ENCODE results near the gene OR11A1. TPM values are rescaled to one million over a fixed set of nuclear protein-coding genes. Genes with fewer than 3 reads are reported as not detected.

OR11A1 gene
- total RNA-seq, 1 donor = not detected

GRCh38 chr6:29499704-29500103 is 42.8 kb upstream of the OR11A1 start:
- H3K27me3 ChIP-seq (ENCODE audit: insufficient read depth, low read length) = no peaks in the 10 kb centered on the region
- H3K4me2 ChIP-seq (ENCODE audit: insufficient read depth, low read length) = no peak overlapping the region
- no peaks in the 10 kb centered on the region for H3K9me3 ChIP-seq (ENCODE audit: low read depth, low read length)
- no peak for DNase-seq (ENCODE audit: insufficient read length, low spot score, missing footprints)
- H3K4me3 ChIP-seq (ENCODE audit: insufficient read depth, low read length) = no peak overlapping the region
- no peak overlapping the region for H2AFZ ChIP-seq (ENCODE audit: low read length)
- H3K4me1 ChIP-seq (ENCODE audit: insufficient read depth, low read length) = no peaks in the 10 kb centered on the region
- H4K20me1 ChIP-seq (ENCODE audit: insufficient read depth, low read length) = no peaks in the 10 kb centered on the region
- no peaks in the 10 kb centered on the region for H3K36me3 ChIP-seq (ENCODE audit: insufficient read depth, low read length)
- no peaks in the 10 kb centered on the region for H3K79me2 ChIP-seq (ENCODE audit: insufficient read depth, low read length)
- H3K27ac ChIP-seq (ENCODE audit: low read depth, low read length) = no peak overlapping the region
- no peak for TF ChIP-seq CTCF (IDR thresholded peaks at IDR 0.05; ENCODE audit: extremely low read depth, low read depth, low read length)

GRCh38 chr6:29496961-29497360 is 40.1 kb upstream of the OR11A1 start:
- Histone ChIP-seq H3K79me2 (ENCODE audit: insufficient read depth, low read length) (no peaks in the 10 kb centered on the region), H2AFZ (ENCODE audit: low read length) (no peak overlapping the region), H3K9me3 (ENCODE audit: low read depth, low read length) (no peaks in the 10 kb centered on the region), H3K4me2 (ENCODE audit: insufficient read depth, low read length) (no peak overlapping the region), H3K27ac (ENCODE audit: low read depth, low read length) (no peak overlapping the region), H3K36me3 (ENCODE audit: insufficient read depth, low read length) (no peaks in the 10 kb centered on the region), H3K4me3 (ENCODE audit: insufficient read depth, low read length) (no peak overlapping the region), H3K4me1 (ENCODE audit: insufficient read depth, low read length) (no peaks in the 10 kb centered on the region), H3K27me3 (ENCODE audit: insufficient read depth, low read length) (no peaks in the 10 kb centered on the region), H4K20me1 (ENCODE audit: insufficient read depth, low read length) (no peaks in the 10 kb centered on the region)
- no peak for DNase-seq (ENCODE audit: insufficient read length, low spot score, missing footprints)
- TF ChIP-seq CTCF (IDR thresholded peaks at IDR 0.05; ENCODE audit: extremely low read depth, low read depth, low read length) = no peak

GRCh38 chr6:29495571-29495970 is 38.7 kb upstream of the OR11A1 start:
- Histone ChIP-seq H3K27ac (ENCODE audit: low read depth, low read length) (no peak overlapping the region), H3K4me1 (ENCODE audit: insufficient read depth, low read length) (no peaks in the 10 kb centered on the region), H3K9me3 (ENCODE audit: low read depth, low read length) (no peaks in the 10 kb centered on the region), H3K4me2 (ENCODE audit: insufficient read depth, low read length) (no peak overlapping the region), H2AFZ (ENCODE audit: low read length) (no peak overlapping the region), H3K4me3 (ENCODE audit: insufficient read depth, low read length) (no peak overlapping the region), H4K20me1 (ENCODE audit: insufficient read depth, low read length) (no peaks in the 10 kb centered on the region), H3K36me3 (ENCODE audit: insufficient read depth, low read length) (no peaks in the 10 kb centered on the region), H3K79me2 (ENCODE audit: insufficient read depth, low read length) (no peaks in the 10 kb centered on the region), H3K27me3 (ENCODE audit: insufficient read depth, low read length) (no peaks in the 10 kb centered on the region)
- DNase-seq (ENCODE audit: insufficient read length, low spot score, missing footprints) = no peak
- TF ChIP-seq CTCF (IDR thresholded peaks at IDR 0.05; ENCODE audit: extremely low read depth, low read depth, low read length) = no peak

- Histone ChIP-seq H3K4me2 (ENCODE audit: insufficient read depth, low read length) (no peak overlapping the region), H2AFZ (ENCODE audit: low read length) (no peak overlapping the region), H3K9me3 (ENCODE audit: low read depth, low read length) (no peaks in the 10 kb centered on the region), H3K4me1 (ENCODE audit: insufficient read depth, low read length) (no peaks in the 10 kb centered on the region), H3K27me3 (ENCODE audit: insufficient read depth, low read length) (no peaks in the 10 kb centered on the region), H3K4me3 (ENCODE audit: insufficient read depth, low read length) (no peak overlapping the region), H3K27ac (ENCODE audit: low read depth, low read length) (no peak overlapping the region), H3K79me2 (ENCODE audit: insufficient read depth, low read length) (no peaks in the 10 kb centered on the region), H4K20me1 (ENCODE audit: insufficient read depth, low read length) (no peaks in the 10 kb centered on the region), H3K36me3 (ENCODE audit: insufficient read depth, low read length) (no peaks in the 10 kb centered on the region)
- no peak for DNase-seq (ENCODE audit: insufficient read length, low spot score, missing footprints)
- TF ChIP-seq CTCF (IDR thresholded peaks at IDR 0.05; ENCODE audit: extremely low read depth, low read depth, low read length) = no peak
Measured at GRCh38 chr6:29494131-29494530, 37.3 kb upstream of the OR11A1 start.

Measured in osteoblast (primary cell).